Osteoblast (primary cell): Measurements from ENCODE around the gene LGI1. TPM values are rescaled to one million over a fixed set of nuclear protein-coding genes. Genes with fewer than 3 reads are reported as not detected.
A peak's percentile ranks its signal among the peaks of the same experiment; 100 is the strongest.

Experiments used
- DNase-seq: peaks from one replicate; pipeline ENCODE4 v3.0.0; 2011; ENCODE audit warnings: low spot score, mixed read lengths; ENCODE audit not compliant: insufficient read length; ENCODE audit errors: missing footprints
- H2AFZ ChIP-seq: 2 replicates; pipeline ENCODE4 v1.6.0; 2011; ENCODE audit warnings: mild to moderate bottlenecking, low read length
- H3K27ac ChIP-seq: 2 replicates; pipeline ENCODE4 v1.5.1; 2011; ENCODE audit warnings: mild to moderate bottlenecking, low read depth, low read length, moderate library complexity
- H3K27me3 ChIP-seq: 2 replicates; pipeline ENCODE4 v1.6.0; 2012; ENCODE audit warnings: mild to moderate bottlenecking, control low read depth, inconsistent platforms, low read length, moderate library complexity; ENCODE audit not compliant: insufficient read depth
- H3K36me3 ChIP-seq: 2 replicates; pipeline ENCODE4 v1.5.1; 2011; ENCODE audit warnings: mild to moderate bottlenecking, low read length, control low read depth, moderate library complexity; ENCODE audit not compliant: insufficient read depth
- H3K4me1 ChIP-seq: 2 replicates; pipeline ENCODE4 v1.5.1; 2011; ENCODE audit warnings: mild to moderate bottlenecking, low read length, control low read depth, moderate library complexity; ENCODE audit not compliant: insufficient read depth
- H3K4me2 ChIP-seq: 2 replicates; pipeline ENCODE4 v1.6.0; 2011; ENCODE audit warnings: mild to moderate bottlenecking, low read length; ENCODE audit not compliant: insufficient read depth
- H3K4me3 ChIP-seq: fragments of 200-600 bp; sonication (generic); 3 replicates; pipeline ENCODE4 v1.5.1; 2012; ENCODE audit warnings: mild to moderate bottlenecking, low read length, inconsistent platforms; ENCODE audit not compliant: insufficient read depth
- H3K79me2 ChIP-seq: 2 replicates; pipeline ENCODE4 v1.6.0; 2012; ENCODE audit warnings: mild to moderate bottlenecking, low read length, control low read depth, inconsistent platforms; ENCODE audit not compliant: insufficient read depth
- H3K9me3 ChIP-seq: 2 replicates; pipeline ENCODE4 v1.5.1; 2011; ENCODE audit warnings: low read depth, low read length, control low read depth
- H4K20me1 ChIP-seq: 2 replicates; pipeline ENCODE4 v1.6.0; 2012; ENCODE audit warnings: mild to moderate bottlenecking, low read length, control low read depth; ENCODE audit not compliant: insufficient read depth
- CTCF ChIP-seq: IDR thresholded peaks from 2 replicates; pipeline ENCODE4 v1.5.1; 2011; ENCODE audit warnings: mild to moderate bottlenecking, low read depth, low read length, moderate library complexity; ENCODE audit errors: extremely low read depth
- total RNA-seq: library from RNA; depleted of rRNA; stranded (reverse); fragments of >200 nt; gene quantifications from 2 replicates; pipeline ENCODE4 v1.2.3, GENCODE V29; 2012

The LGI1 gene
- total RNA-seq, 1 donor = not detected

DNA sequence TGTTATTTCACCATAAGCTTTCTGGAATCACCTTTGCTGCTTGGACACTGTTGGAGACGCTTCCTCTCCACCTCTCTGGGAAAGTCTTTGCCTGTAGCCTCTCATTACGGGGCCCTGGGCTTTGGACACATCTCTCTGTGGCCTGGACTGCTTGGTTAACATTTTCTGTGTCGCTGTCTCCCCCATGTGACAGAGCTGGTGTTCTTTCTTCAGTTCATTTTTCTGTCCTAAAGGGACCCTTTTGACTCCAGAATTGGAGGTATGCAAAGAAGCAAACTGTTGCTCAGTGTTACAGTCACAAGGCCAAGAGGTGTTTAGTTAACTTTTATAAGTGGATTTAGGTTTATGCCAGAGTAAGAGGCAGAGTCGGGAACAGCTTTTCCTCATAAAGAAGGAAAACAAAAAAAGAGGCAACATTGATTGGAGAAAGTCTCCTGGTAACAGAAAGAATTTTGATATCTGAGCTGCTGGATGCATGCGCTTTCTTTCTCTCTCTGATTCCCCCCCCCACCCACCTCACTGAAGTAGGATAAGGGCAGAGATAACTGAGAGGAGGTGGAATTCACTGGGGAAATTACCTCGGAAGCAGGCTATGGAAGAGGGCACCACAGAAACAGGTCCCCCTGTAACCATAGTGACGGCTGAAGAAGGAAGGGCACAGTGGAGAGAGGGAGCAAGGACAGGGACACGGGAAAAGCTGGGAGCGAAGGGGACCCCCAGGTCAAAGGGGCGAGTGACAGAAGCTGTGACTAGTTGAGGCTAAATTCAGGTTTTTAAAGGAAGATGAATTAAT is 57.8 kb downstream of the LGI1 start:
- H3K4me1 ChIP-seq = peaks cover 32% of the 10 kb centered on the region
- peaks cover 11% of the 10 kb centered on the region for H3K27me3 ChIP-seq
- no peak overlapping the region for H3K4me3 ChIP-seq
- no peaks in the 10 kb centered on the region for H4K20me1 ChIP-seq
- H3K9me3 ChIP-seq = no peaks in the 10 kb centered on the region
- H3K4me2 ChIP-seq = peak overlapping the region; percentile 68
- H3K27ac ChIP-seq = no peak overlapping the region
- DNase-seq = no peak
- peak overlapping the region; percentile 85 for H2AFZ ChIP-seq
- H3K79me2 ChIP-seq = no peaks in the 10 kb centered on the region
- H3K36me3 ChIP-seq = no peaks in the 10 kb centered on the region
- TF ChIP-seq CTCF = no peak

- Histone ChIP-seq H3K4me1 (peaks cover 32% of the 10 kb centered on the region), H3K27ac (no peak overlapping the region), H3K9me3 (no peaks in the 10 kb centered on the region), H2AFZ (peak overlapping the region; percentile 85), H3K27me3 (peaks cover 11% of the 10 kb centered on the region), H3K79me2 (no peaks in the 10 kb centered on the region), H3K36me3 (no peaks in the 10 kb centered on the region), H3K4me2 (peak overlapping the region; percentile 68), H4K20me1 (no peaks in the 10 kb centered on the region), H3K4me3 (peak overlapping the region; percentile 4)
- TF ChIP-seq CTCF = peak; percentile 89
- no peak for DNase-seq
Observed at GRCh38 chr10:93816123-93816747, 58.5 kb downstream of the LGI1 start.

- Histone ChIP-seq H2AFZ (no peak overlapping the region), H3K27me3 (peaks cover 11% of the 10 kb centered on the region), H3K4me1 (peaks cover 32% of the 10 kb centered on the region), H3K36me3 (no peaks in the 10 kb centered on the region), H3K27ac (no peak overlapping the region), H3K79me2 (no peaks in the 10 kb centered on the region), H3K4me2 (no peak overlapping the region), H4K20me1 (no peaks in the 10 kb centered on the region), H3K4me3 (no peak overlapping the region), H3K9me3 (no peaks in the 10 kb centered on the region)
- DNase-seq = no peak
- TF ChIP-seq CTCF = no peak
Observed at GRCh38 chr10:93818086-93818485, 60.4 kb downstream of the LGI1 start.

GRCh38 chr10:93819520-93819919 is 61.8 kb downstream of the LGI1 start:
- Histone ChIP-seq H3K27ac (no peak overlapping the region), H4K20me1 (no peaks in the 10 kb centered on the region), H2AFZ (no peak overlapping the region), H3K9me3 (no peaks in the 10 kb centered on the region), H3K4me3 (no peak overlapping the region), H3K4me2 (no peak overlapping the region), H3K79me2 (no peaks in the 10 kb centered on the region), H3K36me3 (no peaks in the 10 kb centered on the region), H3K27me3 (peaks cover 11% of the 10 kb centered on the region), H3K4me1 (peaks cover 19% of the 10 kb centered on the region)
- DNase-seq = no peak
- no peak for TF ChIP-seq CTCF
